H9 (cell line): ENCODE results near the gene FN1. TPM values are rescaled to one million over a fixed set of nuclear protein-coding genes. Genes with fewer than 3 reads are reported as not detected.

Experiments
- DNase-seq: peaks from one replicate; pipeline ENCODE4 v3.0.0-alpha.2; 2017
- H2AFZ ChIP-seq: one replicate; pipeline ENCODE4 v1.6.1; 2013; ENCODE audit warnings: mild to moderate bottlenecking, low read length, control low read depth, moderate library complexity
- H2AK5ac ChIP-seq: 2 replicates; pipeline ENCODE4 v1.6.1; 2013; ENCODE audit warnings: low read length, control low read depth, mixed read lengths; ENCODE audit not compliant: insufficient read length
- H2BK120ac ChIP-seq: one replicate; pipeline ENCODE4 v1.6.1; 2013; ENCODE audit warnings: low read depth, mild to moderate bottlenecking, low read length, control low read depth, inconsistent platforms; ENCODE audit not compliant: poor library complexity, severe bottlenecking
- H2BK12ac ChIP-seq: 2 replicates; pipeline ENCODE4 v1.6.1; 2013; ENCODE audit warnings: low read length, control low read depth, mixed read lengths, low read depth; ENCODE audit not compliant: insufficient read length
- H2BK15ac ChIP-seq: 2 replicates; pipeline ENCODE4 v1.6.1; 2013; ENCODE audit warnings: low read depth, low read length, control low read depth
- H2BK20ac ChIP-seq: one replicate; pipeline ENCODE4 v1.6.1; 2013; ENCODE audit warnings: low read depth, mild to moderate bottlenecking, low read length, control low read depth, inconsistent platforms; ENCODE audit not compliant: poor library complexity, severe bottlenecking
- H2BK5ac ChIP-seq: 2 replicates; pipeline ENCODE4 v1.6.1; 2013; ENCODE audit warnings: low read length, control low read depth, mixed read lengths; ENCODE audit not compliant: insufficient read length
- H3K14ac ChIP-seq: 2 replicates; pipeline ENCODE4 v1.6.1; 2013; ENCODE audit warnings: low read length, control low read depth; ENCODE audit not compliant: insufficient read depth
- H3K18ac ChIP-seq: 2 replicates; pipeline ENCODE4 v1.6.1; 2013; ENCODE audit warnings: low read depth, mild to moderate bottlenecking, mixed read lengths, low read length, control low read depth; ENCODE audit not compliant: insufficient read length
- H3K23ac ChIP-seq: 2 replicates; pipeline ENCODE4 v1.6.1; 2013; ENCODE audit warnings: low read length, control low read depth, mixed read lengths, low read depth; ENCODE audit not compliant: insufficient read length
- H3K23me2 ChIP-seq: 2 replicates; pipeline ENCODE4 v1.6.1; 2013; ENCODE audit warnings: low read depth, mild to moderate bottlenecking, mixed read lengths, low read length, control low read depth; ENCODE audit not compliant: insufficient read length, poor library complexity, severe bottlenecking
- H3K27ac ChIP-seq: 2 replicates; pipeline ENCODE4 v1.5.1; 2013; ENCODE audit warnings: low read length, control low read depth, mixed read lengths, low read depth; ENCODE audit not compliant: insufficient read length
- H3K27me3 ChIP-seq: 2 replicates; pipeline ENCODE4 v1.6.1; 2013; ENCODE audit warnings: low read length, control low read depth, inconsistent platforms; ENCODE audit not compliant: insufficient read depth
- H3K4ac ChIP-seq: 2 replicates; pipeline ENCODE4 v1.6.1; 2013; ENCODE audit warnings: low read depth, mild to moderate bottlenecking, control low read depth, inconsistent platforms, low read length, moderate library complexity
- H3K4me1 ChIP-seq: 2 replicates; pipeline ENCODE4 v1.6.1; 2013; ENCODE audit warnings: low read length, control low read depth, inconsistent platforms; ENCODE audit not compliant: insufficient read depth
- H3K4me2 ChIP-seq: 2 replicates; pipeline ENCODE4 v1.6.1; 2013; ENCODE audit warnings: low read length, control low read depth, mixed read lengths; ENCODE audit not compliant: insufficient read length, insufficient read depth
- H3K56ac ChIP-seq: 2 replicates; pipeline ENCODE4 v1.6.1; 2013; ENCODE audit warnings: low read depth, mild to moderate bottlenecking, mixed read lengths, low read length, control low read depth; ENCODE audit not compliant: insufficient read length
- H3K79me1 ChIP-seq: 2 replicates; pipeline ENCODE4 v1.6.1; 2013; ENCODE audit warnings: low read depth, mild to moderate bottlenecking, moderate library complexity, low read length, control low read depth, inconsistent platforms; ENCODE audit not compliant: insufficient read depth, poor library complexity, severe bottlenecking
- H3K79me2 ChIP-seq: 2 replicates; pipeline ENCODE4 v1.6.1; 2013; ENCODE audit warnings: low read length, control low read depth, inconsistent platforms; ENCODE audit not compliant: insufficient read depth
- H3K9ac ChIP-seq: 2 replicates; pipeline ENCODE4 v1.6.1; 2013; ENCODE audit warnings: low read length, control low read depth, mixed read lengths; ENCODE audit not compliant: insufficient read length; ENCODE audit errors: extremely low read depth
- H3K9me3 ChIP-seq: one replicate; pipeline ENCODE4 v1.6.1; 2013; ENCODE audit warnings: low read depth, low read length, inconsistent platforms; ENCODE audit not compliant: control insufficient read depth
- H3T11ph ChIP-seq: one replicate; pipeline ENCODE4 v1.6.1; 2013; ENCODE audit warnings: mild to moderate bottlenecking, low read length, control low read depth, inconsistent platforms
- H4K20me1 ChIP-seq: one replicate; pipeline ENCODE4 v1.6.1; 2013; ENCODE audit not compliant: control insufficient read depth, insufficient read length, insufficient read depth
- H4K5ac ChIP-seq: 2 replicates; pipeline ENCODE4 v1.6.1; 2013; ENCODE audit warnings: low read depth, mild to moderate bottlenecking, mixed read lengths, low read length, control low read depth; ENCODE audit not compliant: insufficient read length
- H4K8ac ChIP-seq: replicated peaks from 2 replicates; pipeline ENCODE4 v1.6.1; 2013; ENCODE audit warnings: low read length, control low read depth, mixed read lengths, low read depth; ENCODE audit not compliant: insufficient read length
- H4K91ac ChIP-seq: 2 replicates; pipeline ENCODE4 v1.6.1; 2013; ENCODE audit warnings: low read depth, mild to moderate bottlenecking, moderate library complexity, mixed read lengths, low read length, control low read depth; ENCODE audit not compliant: insufficient read length
- H3K27ac Mint-ChIP-seq, 3 experiments: 2 replicates in 2 of 3; 3 replicates in 1 of 3; pipeline ENCODE4 v1.8.0; 2020 to 2021; ENCODE audit warnings: mixed read lengths in 3 of 3, mild to moderate bottlenecking in 1 of 3, moderate library complexity in 1 of 3
- H3K27me3 Mint-ChIP-seq: 2 replicates; pipeline ENCODE4 v1.8.0; 2021; ENCODE audit warnings: low read depth, mild to moderate bottlenecking, moderate library complexity, mixed read lengths
- H3K36me3 Mint-ChIP-seq, 3 experiments: 2 replicates in 2 of 3; 3 replicates in 1 of 3; pipeline ENCODE4 v1.8.0; 2020 to 2021; ENCODE audit warnings: low read depth in 3 of 3, mixed read lengths in 3 of 3; ENCODE audit not compliant: insufficient read depth in 1 of 3
- H3K4me1 Mint-ChIP-seq, 2 experiments: 2 replicates each; pipeline ENCODE4 v1.8.0; 2020; ENCODE audit warnings: mixed read lengths in 2 of 2
- H3K4me3 Mint-ChIP-seq, 2 experiments: 2 replicates in 1 of 2; 3 replicates in 1 of 2; pipeline ENCODE4 v1.8.0; 2020 to 2021; ENCODE audit warnings: mild to moderate bottlenecking in 2 of 2, mixed read lengths in 2 of 2, moderate library complexity in 1 of 2
- H3K9me3 Mint-ChIP-seq, 2 experiments: 2 replicates in 1 of 2; 3 replicates in 1 of 2; pipeline ENCODE4 v1.8.0; 2020; ENCODE audit warnings: mild to moderate bottlenecking in 2 of 2, mixed read lengths in 2 of 2, moderate library complexity in 1 of 2
- WGBS: extraction: QIAGEN DNeasy Blood & Tissue Kit; methylation state at CpG from one replicate; pipeline ENCODE4 v1.1.7; 2013; ENCODE audit warnings: missing lambda C conversion rate, low lambda C conversion rate, mixed read lengths; ENCODE audit not compliant: insufficient read length; ENCODE audit errors: extremely low coverage; 5-methylcytosine and 5-hydroxymethylcytosine counted together
- total RNA-seq: library from RNA; stranded (reverse); gene quantifications from 2 replicates; pipeline ENCODE4 v1.2.1, GENCODE V29; 2021
- TF ChIP-seq, protein P1 (sequence below): fragments of 200-600 bp; sonication (generic); conservative IDR thresholded peaks from 3 replicates; pipeline ENCODE4 v1.8.0; 2021; ENCODE audit warnings: antibody characterized with exemption, mild to moderate bottlenecking

Gene FN1
- total RNA-seq, 1 experiment from 2014 or later = 56.0 TPM

DNA sequence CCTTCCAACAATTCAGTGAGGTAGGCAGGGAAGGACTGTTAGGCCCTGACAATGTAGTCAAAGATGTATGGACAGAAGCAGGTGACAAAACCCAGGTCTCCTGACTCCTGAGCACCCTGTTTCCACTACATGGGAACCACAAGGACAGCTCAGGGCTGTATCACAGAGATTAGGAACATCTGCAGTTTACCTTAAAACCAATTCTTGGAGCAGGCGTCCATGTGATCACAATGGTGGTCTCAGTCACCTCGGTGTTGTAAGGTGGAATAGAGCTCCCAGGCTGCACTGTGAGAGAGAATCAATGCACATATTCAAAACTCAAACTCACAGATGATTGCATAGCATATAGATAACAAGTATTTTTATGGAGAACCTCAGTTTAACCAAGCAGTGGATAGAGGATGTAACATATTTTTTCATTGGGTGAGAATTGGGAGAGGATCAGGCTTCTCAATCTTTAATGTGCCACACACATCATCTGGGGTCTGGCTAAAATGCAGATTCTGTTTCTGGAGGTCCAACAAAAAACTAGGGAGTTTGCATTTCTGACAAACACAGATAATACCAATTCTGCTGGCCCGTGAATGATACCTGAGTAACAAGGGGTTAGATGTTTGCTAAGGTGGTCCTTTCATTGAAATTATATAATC, 36.7 kb downstream of the FN1 start:
- Histone ChIP-seq H3K79me2 (no peaks in the 10 kb centered on the region), H3K27ac (no peak overlapping the region), H2BK12ac (no peak overlapping the region), H2AFZ (no peak overlapping the region), H2BK120ac (no peak overlapping the region), H4K20me1 (no peaks in the 10 kb centered on the region), H3K4me2 (no peak overlapping the region), H4K91ac (no peak overlapping the region), H4K8ac (no peak overlapping the region), H3K27me3 (no peaks in the 10 kb centered on the region), H3K23me2 (no peaks in the 10 kb centered on the region), H3K23ac (no peak overlapping the region), H2BK5ac (no peak overlapping the region), H3K4me1 (no peaks in the 10 kb centered on the region; the same call in 1 of the 2 replicates), H3K9ac (no peak overlapping the region), H2BK20ac (no peak overlapping the region), H4K5ac (no peak overlapping the region), H3K79me1 (no peaks in the 10 kb centered on the region), H3K18ac (no peak overlapping the region), H2AK5ac (no peak overlapping the region), H2BK15ac (no peak overlapping the region), H3K9me3 (no peaks in the 10 kb centered on the region), H3K4ac (no peak overlapping the region), H3K56ac (no peak overlapping the region), H3K14ac (no peak overlapping the region), H3T11ph (no peak overlapping the region)
- no peak for DNase-seq
- H3K4me1 Mint-ChIP-seq = peaks cover 15 to 23% of the 10 kb centered on the region in 2 experiments
- TF ChIP-seq, protein P1, sequence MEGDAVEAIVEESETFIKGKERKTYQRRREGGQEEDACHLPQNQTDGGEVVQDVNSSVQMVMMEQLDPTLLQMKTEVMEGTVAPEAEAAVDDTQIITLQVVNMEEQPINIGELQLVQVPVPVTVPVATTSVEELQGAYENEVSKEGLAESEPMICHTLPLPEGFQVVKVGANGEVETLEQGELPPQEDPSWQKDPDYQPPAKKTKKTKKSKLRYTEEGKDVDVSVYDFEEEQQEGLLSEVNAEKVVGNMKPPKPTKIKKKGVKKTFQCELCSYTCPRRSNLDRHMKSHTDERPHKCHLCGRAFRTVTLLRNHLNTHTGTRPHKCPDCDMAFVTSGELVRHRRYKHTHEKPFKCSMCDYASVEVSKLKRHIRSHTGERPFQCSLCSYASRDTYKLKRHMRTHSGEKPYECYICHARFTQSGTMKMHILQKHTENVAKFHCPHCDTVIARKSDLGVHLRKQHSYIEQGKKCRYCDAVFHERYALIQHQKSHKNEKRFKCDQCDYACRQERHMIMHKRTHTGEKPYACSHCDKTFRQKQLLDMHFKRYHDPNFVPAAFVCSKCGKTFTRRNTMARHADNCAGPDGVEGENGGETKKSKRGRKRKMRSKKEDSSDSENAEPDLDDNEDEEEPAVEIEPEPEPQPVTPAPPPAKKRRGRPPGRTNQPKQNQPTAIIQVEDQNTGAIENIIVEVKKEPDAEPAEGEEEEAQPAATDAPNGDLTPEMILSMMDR = no peak
- H3K27me3 Mint-ChIP-seq = no peaks in the 10 kb centered on the region
- no peak overlapping the region for H3K4me3 Mint-ChIP-seq
- no peak overlapping the region; a peak in 1 of 7 replicates for H3K27ac Mint-ChIP-seq
- no peaks in the 10 kb centered on the region for H3K9me3 Mint-ChIP-seq
- H3K36me3 Mint-ChIP-seq = peaks cover 0 to 14% (median 4%) of the 10 kb centered on the region in 3 experiments; a peak in 4 of 7 replicates
- WGBS = no CpG with 5 or more reads among the region's 3 CpGs
